Measurements from ENCODE around the gene CXXC5. TPM values are rescaled to one million over a fixed set of nuclear protein-coding genes. Genes with fewer than 3 reads are reported as not detected.

The CXXC5 gene
- total RNA-seq, 1 donor from 2014 or later = 17.2 TPM

DNA sequence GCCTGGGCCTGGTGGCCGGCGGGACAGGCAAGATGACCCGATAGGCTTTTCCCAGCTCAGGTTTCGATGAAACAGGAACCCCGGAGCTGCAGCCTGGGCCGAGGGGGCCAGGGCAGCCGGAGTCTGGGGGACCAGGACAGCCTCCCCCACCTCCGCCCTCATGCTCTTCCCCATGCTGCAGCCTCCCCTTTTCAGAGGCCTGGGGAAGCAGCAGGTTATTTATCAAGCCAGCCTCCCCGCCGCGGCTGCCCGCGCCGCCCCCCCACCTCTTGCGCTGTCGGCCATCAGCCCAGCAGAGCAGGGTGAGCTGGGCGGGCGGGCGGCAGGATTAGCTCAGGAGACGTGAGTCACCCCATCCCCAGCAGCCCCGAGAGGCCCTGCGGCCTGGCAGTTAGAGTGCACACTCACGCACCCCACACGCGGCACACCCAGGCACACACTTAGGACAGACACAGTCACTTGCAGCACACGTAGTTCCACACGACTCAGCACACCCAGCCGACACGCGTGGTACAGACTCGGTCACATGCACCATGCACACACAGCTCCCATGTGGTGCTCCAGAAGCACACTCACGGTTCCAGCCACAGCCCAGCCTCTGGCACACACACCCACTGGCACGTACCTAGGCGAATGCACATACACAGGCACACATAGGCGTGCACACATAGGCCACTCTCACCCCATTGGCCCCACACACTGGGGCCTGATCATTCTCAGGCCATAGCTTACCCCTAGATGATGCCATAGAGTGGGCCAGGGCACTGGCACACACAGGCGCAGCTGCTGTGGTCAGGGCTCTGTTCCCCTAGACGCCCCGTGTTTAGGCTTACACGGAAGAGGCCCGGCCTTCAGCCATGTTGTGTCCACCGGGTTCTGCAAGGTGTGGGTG is 13.0 kb downstream of the CXXC5 start:
- peak; percentile 63 for DNase-seq (ENCODE audit: low spot score)
- no peak overlapping the region for H2AFZ ChIP-seq (replicated peaks)
- peaks cover 30% of the 10 kb centered on the region for H3K4me1 ChIP-seq
- H3K4me3 Mint-ChIP-seq = peak overlapping the region; percentile 28
- H3K27ac Mint-ChIP-seq = peak overlapping the region; percentile 87
- no peaks in the 10 kb centered on the region for H3K36me3 ChIP-seq
- no peak overlapping the region for H3K9ac ChIP-seq
- H3K4me1 Mint-ChIP-seq = peaks cover 50% of the 10 kb centered on the region
- no peaks in the 10 kb centered on the region for H3K36me3 Mint-ChIP-seq
- peaks cover 48% of the 10 kb centered on the region for H4K20me1 ChIP-seq (ENCODE audit: low read depth)
- H3K4me3 ChIP-seq = no peak overlapping the region
- peaks cover 100% of the 10 kb centered on the region for H3K79me2 ChIP-seq (ENCODE audit: low read depth)
- peaks cover 2% of the 10 kb centered on the region for H3K27me3 Mint-ChIP-seq (ENCODE audit: insufficient read depth, low read depth)
- no peaks in the 10 kb centered on the region for H3K9me3 Mint-ChIP-seq
- TF ChIP-seq, protein P1, sequence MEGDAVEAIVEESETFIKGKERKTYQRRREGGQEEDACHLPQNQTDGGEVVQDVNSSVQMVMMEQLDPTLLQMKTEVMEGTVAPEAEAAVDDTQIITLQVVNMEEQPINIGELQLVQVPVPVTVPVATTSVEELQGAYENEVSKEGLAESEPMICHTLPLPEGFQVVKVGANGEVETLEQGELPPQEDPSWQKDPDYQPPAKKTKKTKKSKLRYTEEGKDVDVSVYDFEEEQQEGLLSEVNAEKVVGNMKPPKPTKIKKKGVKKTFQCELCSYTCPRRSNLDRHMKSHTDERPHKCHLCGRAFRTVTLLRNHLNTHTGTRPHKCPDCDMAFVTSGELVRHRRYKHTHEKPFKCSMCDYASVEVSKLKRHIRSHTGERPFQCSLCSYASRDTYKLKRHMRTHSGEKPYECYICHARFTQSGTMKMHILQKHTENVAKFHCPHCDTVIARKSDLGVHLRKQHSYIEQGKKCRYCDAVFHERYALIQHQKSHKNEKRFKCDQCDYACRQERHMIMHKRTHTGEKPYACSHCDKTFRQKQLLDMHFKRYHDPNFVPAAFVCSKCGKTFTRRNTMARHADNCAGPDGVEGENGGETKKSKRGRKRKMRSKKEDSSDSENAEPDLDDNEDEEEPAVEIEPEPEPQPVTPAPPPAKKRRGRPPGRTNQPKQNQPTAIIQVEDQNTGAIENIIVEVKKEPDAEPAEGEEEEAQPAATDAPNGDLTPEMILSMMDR (IDR thresholded peaks at IDR 0.05) = no peak
- TF ChIP-seq EZH2phosphoT487 (IDR thresholded peaks at IDR 0.05) = no peak
- TF ChIP-seq EZH2 (IDR thresholded peaks at IDR 0.05) = no peak
- peak overlapping the region; percentile 45 for H3K4me2 ChIP-seq
- H3K27me3 ChIP-seq = no peaks in the 10 kb centered on the region
- peaks cover 19% of the 10 kb centered on the region for H3F3A ChIP-seq (ENCODE audit: low read depth)
- H3K9me3 ChIP-seq (ENCODE audit: low read depth) = no peaks in the 10 kb centered on the region
- no peak overlapping the region for H3K27ac ChIP-seq

DNA sequence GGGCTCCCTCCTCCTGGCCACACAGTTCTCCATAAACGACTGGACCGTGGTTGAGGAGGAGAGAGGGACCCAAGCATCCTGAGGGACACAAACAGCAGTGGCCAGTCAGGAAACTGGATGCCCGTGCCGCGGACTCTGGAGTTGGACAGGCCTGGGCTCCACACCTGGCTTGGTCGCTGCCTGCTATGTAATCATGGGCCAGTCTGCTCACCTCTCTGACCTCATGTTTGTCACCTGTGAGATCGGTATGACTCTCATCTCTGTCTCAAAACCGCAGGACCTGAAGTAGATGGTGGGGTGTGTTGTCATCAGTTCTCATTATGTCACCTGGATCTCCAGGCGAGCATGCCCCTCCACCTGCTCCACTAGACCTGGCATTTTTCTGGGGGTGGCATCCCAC is 14.5 kb downstream of the CXXC5 start:
- H3K27ac ChIP-seq = no peak overlapping the region
- no peak for DNase-seq (ENCODE audit: low spot score)
- no peak for TF ChIP-seq EZH2 (IDR thresholded peaks at IDR 0.05)
- no peak for TF ChIP-seq EZH2phosphoT487 (IDR thresholded peaks at IDR 0.05)
- TF ChIP-seq, protein P1 (IDR thresholded peaks at IDR 0.05) = no peak

DNA sequence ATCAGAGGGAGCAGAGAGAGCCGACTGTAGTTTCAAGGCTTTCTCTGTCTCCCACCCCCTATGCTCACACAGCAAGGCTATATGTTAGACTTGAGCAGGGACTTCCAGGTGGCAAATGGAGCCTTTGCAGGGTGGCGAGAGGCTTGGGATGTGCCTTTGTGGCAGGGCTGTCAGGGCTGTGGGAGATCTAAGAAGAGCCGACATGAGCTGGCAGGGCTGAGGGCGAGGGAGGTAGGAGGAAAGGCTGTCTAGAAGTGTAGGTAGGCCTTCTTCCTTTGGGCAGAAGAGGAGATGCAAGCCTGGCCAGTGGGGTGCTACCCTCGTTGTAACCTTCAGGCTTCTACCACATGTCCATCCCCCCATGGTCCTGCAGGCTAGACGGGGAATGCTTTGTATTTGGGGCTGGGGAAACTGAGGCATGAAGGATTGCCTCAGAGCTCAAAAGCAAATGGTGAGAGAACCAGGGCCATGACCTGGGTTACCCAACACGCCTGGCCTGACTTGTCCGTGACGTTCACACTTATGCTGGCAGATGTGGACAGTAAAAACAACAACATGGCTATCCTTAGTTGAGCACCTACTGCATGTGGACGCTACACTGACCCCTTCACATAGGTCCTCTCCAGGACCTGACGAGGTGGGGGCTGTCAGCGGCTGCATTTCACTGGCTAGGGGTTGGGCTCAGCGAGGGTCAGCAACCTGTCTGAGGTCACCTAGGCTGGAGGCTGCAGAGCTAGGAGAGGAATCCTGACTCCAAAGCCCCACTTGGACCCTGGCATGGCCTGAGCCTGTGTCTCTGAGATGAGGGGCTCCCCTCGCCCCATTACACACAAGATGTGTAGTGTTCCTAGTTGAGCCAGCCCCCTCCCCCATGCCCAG is 15.3 kb downstream of the CXXC5 start:
- Histone ChIP-seq H4K20me1 (ENCODE audit: low read depth) (peaks cover 58% of the 10 kb centered on the region), H3K4me2 (no peak overlapping the region)
- no peaks in the 10 kb centered on the region for H3K9me3 Mint-ChIP-seq

More for the DNA sequence above, 14.5 kb downstream of the CXXC5 start:
- Histone ChIP-seq H3K36me3 (no peaks in the 10 kb centered on the region), H3K4me1 (peaks cover 29% of the 10 kb centered on the region), H3K9me3 (ENCODE audit: low read depth) (no peaks in the 10 kb centered on the region), H3F3A (ENCODE audit: low read depth) (peaks cover 23% of the 10 kb centered on the region), H4K20me1 (ENCODE audit: low read depth) (peaks cover 59% of the 10 kb centered on the region), H3K9ac (no peak overlapping the region), H3K79me2 (ENCODE audit: low read depth) (peaks cover 100% of the 10 kb centered on the region), H3K4me2 (no peak overlapping the region), H2AFZ (replicated peaks) (no peak overlapping the region), H3K27me3 (no peaks in the 10 kb centered on the region), H3K4me3 (no peak overlapping the region)
- Mint-ChIP-seq H3K27ac (no peak overlapping the region), H3K27me3 (ENCODE audit: insufficient read depth, low read depth) (peaks cover 2% of the 10 kb centered on the region), H3K9me3 (no peaks in the 10 kb centered on the region), H3K36me3 (no peaks in the 10 kb centered on the region), H3K4me3 (no peak overlapping the region), H3K4me1 (peaks cover 49% of the 10 kb centered on the region)

More for the DNA sequence above, 15.3 kb downstream of the CXXC5 start:
- no peaks in the 10 kb centered on the region for H3K36me3 Mint-ChIP-seq
- peaks cover 2% of the 10 kb centered on the region for H3K27me3 Mint-ChIP-seq (ENCODE audit: insufficient read depth, low read depth)
- peaks cover 36% of the 10 kb centered on the region for H3K4me1 ChIP-seq
- H3K9ac ChIP-seq = no peak overlapping the region
- no peak for DNase-seq (ENCODE audit: low spot score)
- peaks cover 97% of the 10 kb centered on the region for H3K79me2 ChIP-seq (ENCODE audit: low read depth)
- H3F3A ChIP-seq (ENCODE audit: low read depth) = peaks cover 23% of the 10 kb centered on the region
- no peak overlapping the region for H3K4me3 ChIP-seq
- H3K4me3 Mint-ChIP-seq = no peak overlapping the region
- TF ChIP-seq EZH2phosphoT487 (IDR thresholded peaks at IDR 0.05) (no peak), EZH2 (IDR thresholded peaks at IDR 0.05) (no peak)
- TF ChIP-seq, protein P1 (IDR thresholded peaks at IDR 0.05) = no peak
- peak overlapping the region; percentile 65 for H3K27ac Mint-ChIP-seq
- H2AFZ ChIP-seq (replicated peaks) = no peak overlapping the region
- H3K9me3 ChIP-seq (ENCODE audit: low read depth) = no peaks in the 10 kb centered on the region
- H3K36me3 ChIP-seq = no peaks in the 10 kb centered on the region
- no peaks in the 10 kb centered on the region for H3K27me3 ChIP-seq
- no peak overlapping the region for H3K27ac ChIP-seq
- H3K4me1 Mint-ChIP-seq = peaks cover 49% of the 10 kb centered on the region
